Keratinocyte (primary cell): ENCODE data around the gene FHIT. TPM values are rescaled to one million over a fixed set of nuclear protein-coding genes. Genes with fewer than 3 reads are reported as not detected.

Source experiments
- DNase-seq: peaks from one replicate; pipeline ENCODE4 v3.0.0-alpha.2; 2011; ENCODE audit warnings: low read depth, missing footprints, low spot score
- FAIRE-seq: peaks from 2 replicates; lab custom pipeline; 2011; peaks lifted over from hg19 to GRCh38; lab: Jason Lieb, UNC
- H2AFZ ChIP-seq: 2 replicates; pipeline ENCODE4 v1.6.0; 2012; ENCODE audit warnings: low read length, control low read depth, inconsistent platforms; ENCODE audit not compliant: control insufficient read depth
- H3K27ac ChIP-seq: 2 replicates; pipeline ENCODE4 v1.5.1; 2011; ENCODE audit warnings: low read length; ENCODE audit not compliant: control insufficient read depth, insufficient read depth
- H3K27me3 ChIP-seq: 3 replicates; pipeline ENCODE4 v1.6.0; 2011; ENCODE audit warnings: low read length; ENCODE audit not compliant: control insufficient read depth, insufficient read depth; ENCODE audit errors: extremely low read depth
- H3K36me3 ChIP-seq, 2 experiments: 2 replicates in 1 of 2; 3 replicates in 1 of 2; pipeline ENCODE4 v1.5.1; 2011; ENCODE audit warnings: low read length in 2 of 2, mild to moderate bottlenecking in 1 of 2; ENCODE audit not compliant: control insufficient read depth in 2 of 2, insufficient read depth in 2 of 2; ENCODE audit errors: extremely low read depth in 1 of 2
- H3K4me1 ChIP-seq: 3 replicates; pipeline ENCODE4 v1.5.1; 2011; ENCODE audit warnings: low read length; ENCODE audit not compliant: control insufficient read depth, insufficient read depth; ENCODE audit errors: extremely low read depth
- H3K4me2 ChIP-seq: 3 replicates; pipeline ENCODE4 v1.6.0; 2011; ENCODE audit warnings: low read depth, low read length; ENCODE audit not compliant: control insufficient read depth, insufficient read depth; ENCODE audit errors: extremely low read depth
- H3K4me3 ChIP-seq, 3 experiments: fragments of 200-600 bp in 1 of 3; sonication (generic) in 1 of 3; 2 replicates in 2 of 3; 3 replicates in 1 of 3; pipeline ENCODE4 v1.5.1; 2011 to 2016; ENCODE audit warnings: low read length in 3 of 3, mild to moderate bottlenecking in 3 of 3, control low read depth in 2 of 3, inconsistent platforms in 1 of 3, low read depth in 1 of 3, mixed read lengths in 1 of 3, mixed run types in 1 of 3, moderate library complexity in 1 of 3; ENCODE audit not compliant: control insufficient read depth in 2 of 3, insufficient read depth in 2 of 3; ENCODE audit errors: extremely low read depth in 1 of 3
- H3K79me2 ChIP-seq: 2 replicates; pipeline ENCODE4 v1.6.0; 2012; ENCODE audit warnings: low read length; ENCODE audit not compliant: control insufficient read depth, insufficient read depth
- H3K9ac ChIP-seq: 3 replicates; pipeline ENCODE4 v1.6.0; 2011; ENCODE audit warnings: low read length; ENCODE audit not compliant: control insufficient read depth, insufficient read depth; ENCODE audit errors: extremely low read depth
- H3K9me1 ChIP-seq: 3 replicates; pipeline ENCODE4 v1.6.0; 2011; ENCODE audit warnings: low read length; ENCODE audit not compliant: control insufficient read depth, insufficient read depth; ENCODE audit errors: extremely low read depth
- H3K9me3 ChIP-seq: 2 replicates; pipeline ENCODE4 v1.5.1; 2012; ENCODE audit warnings: low read depth, low read length; ENCODE audit not compliant: control insufficient read depth
- H4K20me1 ChIP-seq: 3 replicates; pipeline ENCODE4 v1.6.0; 2011; ENCODE audit warnings: low read length; ENCODE audit not compliant: control insufficient read depth, insufficient read depth; ENCODE audit errors: extremely low read depth
- CTCF ChIP-seq, 3 experiments: IDR thresholded peaks in 1 of 3; conservative IDR thresholded peaks in 1 of 3; optimal IDR thresholded peaks in 1 of 3; 2 replicates in 2 of 3; 3 replicates in 1 of 3; pipeline versions ENCODE3 to v1.5.1; 2011; ENCODE audit warnings: low read length in 3 of 3, mild to moderate bottlenecking in 3 of 3, moderate library complexity in 2 of 3, control low read depth in 1 of 3, inconsistent platforms in 1 of 3; ENCODE audit not compliant: insufficient read depth in 2 of 3; ENCODE audit errors: extremely low read depth in 1 of 3
- EZH2 ChIP-seq: IDR thresholded peaks from one replicate; pipeline ENCODE4 v1.6.1; 2012; ENCODE audit warnings: inconsistent platforms, mild to moderate bottlenecking, low read length, moderate library complexity
- dilution Hi-C: fragments of 300-500 bp; cut with MboI; formaldehyde crosslinking; loops from one replicate; pipeline ENCODE4 v1.7.0; 2020; ENCODE audit warnings: low sequenced_read_pairs; ENCODE audit not compliant: extremely low pct_ligation_motif_present
- polyA plus RNA-seq, 5 experiments: library from polyadenylated mRNA; depleted of rRNA in 3 of 5; stranded (reverse) in 3 of 5; stranded (forward) in 1 of 5; unstranded in 1 of 5; fragments of >200 nt; gene quantifications; 1 replicate in 1 of 5; 2 replicates in 3 of 5; 3 replicates in 1 of 5; pipeline versions ENCODE4 v1.2.1 to v1.2.3, GENCODE V29; 2011 to 2012; ENCODE audit warnings: missing spikeins in 2 of 5, low read depth in 1 of 5, low replicate concordance in 1 of 5

The FHIT gene
- polyA plus RNA-seq, 1 donor (not counting 4 experiments of a cell fraction or from before 2014, with no cell fraction given), result 2.2 TPM

- no peak for TF ChIP-seq CTCF (optimal IDR thresholded peaks at IDR 0.05 in 1 of 3, IDR thresholded peaks at IDR 0.05 in 1 of 3, conservative IDR thresholded peaks at IDR 0.05 in 1 of 3; ENCODE audit: extremely low read depth in 1 of 3, insufficient read depth in 2 of 3, low read length in 3 of 3)
- no peak for TF ChIP-seq EZH2
- Histone ChIP-seq H3K9ac (no peak overlapping the region), H3K36me3 (no peaks in the 10 kb centered on the region), H4K20me1 (no peaks in the 10 kb centered on the region), H3K9me3 (no peaks in the 10 kb centered on the region), H3K27ac (no peak overlapping the region), H3K79me2 (no peaks in the 10 kb centered on the region), H3K4me2 (no peak overlapping the region), H3K9me1 (no peaks in the 10 kb centered on the region), H3K4me3 (no peak overlapping the region), H2AFZ (no peak overlapping the region), H3K27me3 (no peaks in the 10 kb centered on the region), H3K4me1 (no peaks in the 10 kb centered on the region)
- no peak for DNase-seq
- FAIRE-seq, result no peak
- dilution Hi-C loops, result no loop called here
Observed at GRCh38 chr3:60669636-60670035, 581.6 kb downstream of the FHIT start.

GRCh38 chr3:60660026-60660425 is 591.2 kb downstream of the FHIT start:
- no peaks in the 10 kb centered on the region for H3K9me1 ChIP-seq

More at GRCh38 chr3:60660026-60660425, 591.2 kb downstream of the FHIT start:
- Histone ChIP-seq H2AFZ (no peak overlapping the region), H3K4me1 (no peaks in the 10 kb centered on the region), H3K79me2 (no peaks in the 10 kb centered on the region), H4K20me1 (no peaks in the 10 kb centered on the region), H3K27ac (no peak overlapping the region), H3K27me3 (no peaks in the 10 kb centered on the region), H3K9ac (no peak overlapping the region), H3K4me3 (no peak overlapping the region), H3K36me3 (no peaks in the 10 kb centered on the region), H3K4me2 (no peak overlapping the region), H3K9me3 (no peaks in the 10 kb centered on the region)
- DNase-seq (no peak), FAIRE-seq (no peak)
- TF ChIP-seq CTCF (optimal IDR thresholded peaks at IDR 0.05 in 1 of 3, IDR thresholded peaks at IDR 0.05 in 1 of 3, conservative IDR thresholded peaks at IDR 0.05 in 1 of 3; ENCODE audit: extremely low read depth in 1 of 3, insufficient read depth in 2 of 3, low read length in 3 of 3) (no peak), EZH2 (no peak)
- dilution Hi-C loops, result no loop called here
